Thyroid gland (tissue), 4 donors: ENCODE results near the gene DMRTB1.

Experiments used
- POLR2A ChIP-seq, 2 donors: fragments of 450-650 bp; IDR thresholded peaks; one replicate each; pipeline ENCODE4 v1.6.1; 2017; ENCODE audit warnings: antibody characterized with exemption in 2 of 2, mild to moderate bottlenecking in 2 of 2, moderate library complexity in 1 of 2
- TF ChIP-seq, protein P1 (sequence below), 6 experiments: fragments of 200-600 bp in 3 of 6; fragments of 450-650 bp in 3 of 6; sonication (generic) in 3 of 6; IDR thresholded peaks; one replicate each; pipeline ENCODE4 v1.5.1; 2016 to 2019; ENCODE audit warnings: antibody characterized with exemption in 6 of 6, mild to moderate bottlenecking in 2 of 6, inconsistent platforms in 1 of 6, moderate library complexity in 1 of 6

DNA sequence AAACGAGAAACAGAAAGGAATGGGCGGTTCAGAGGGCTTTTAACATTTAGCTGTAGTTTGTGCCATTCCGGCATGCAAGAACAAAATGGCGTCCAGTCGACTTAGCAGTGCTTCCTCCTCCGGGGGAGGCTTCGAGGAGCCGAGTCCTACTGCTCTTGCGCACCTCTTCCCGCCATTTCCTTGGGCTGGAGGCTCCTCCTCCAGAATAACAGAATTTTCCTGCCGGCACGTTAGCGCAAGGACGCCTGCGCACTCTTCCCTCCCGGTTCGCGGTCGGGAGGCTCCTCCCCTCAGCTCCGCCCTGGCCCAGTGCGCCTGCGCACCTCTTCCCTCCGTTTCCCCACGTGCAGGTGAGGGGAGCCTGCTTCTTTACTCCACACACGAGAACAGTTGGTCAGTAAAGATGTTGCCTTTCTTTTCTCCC is 1.0 kb downstream of the DMRTB1 start:
- no peak for TF ChIP-seq POLR2A (IDR thresholded peaks at IDR 0.05)
- TF ChIP-seq, protein P1, sequence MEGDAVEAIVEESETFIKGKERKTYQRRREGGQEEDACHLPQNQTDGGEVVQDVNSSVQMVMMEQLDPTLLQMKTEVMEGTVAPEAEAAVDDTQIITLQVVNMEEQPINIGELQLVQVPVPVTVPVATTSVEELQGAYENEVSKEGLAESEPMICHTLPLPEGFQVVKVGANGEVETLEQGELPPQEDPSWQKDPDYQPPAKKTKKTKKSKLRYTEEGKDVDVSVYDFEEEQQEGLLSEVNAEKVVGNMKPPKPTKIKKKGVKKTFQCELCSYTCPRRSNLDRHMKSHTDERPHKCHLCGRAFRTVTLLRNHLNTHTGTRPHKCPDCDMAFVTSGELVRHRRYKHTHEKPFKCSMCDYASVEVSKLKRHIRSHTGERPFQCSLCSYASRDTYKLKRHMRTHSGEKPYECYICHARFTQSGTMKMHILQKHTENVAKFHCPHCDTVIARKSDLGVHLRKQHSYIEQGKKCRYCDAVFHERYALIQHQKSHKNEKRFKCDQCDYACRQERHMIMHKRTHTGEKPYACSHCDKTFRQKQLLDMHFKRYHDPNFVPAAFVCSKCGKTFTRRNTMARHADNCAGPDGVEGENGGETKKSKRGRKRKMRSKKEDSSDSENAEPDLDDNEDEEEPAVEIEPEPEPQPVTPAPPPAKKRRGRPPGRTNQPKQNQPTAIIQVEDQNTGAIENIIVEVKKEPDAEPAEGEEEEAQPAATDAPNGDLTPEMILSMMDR (IDR thresholded peaks at IDR 0.05): no peak
